ENCODE results near the gene MYL9.

The MYL9 gene

GRCh38 chr20:36540551-36541211, 638 bp upstream of the MYL9 start:
- peak overlapping the region; percentile 5 for H3K27ac ChIP-seq (ENCODE audit: low read depth, low read length)
- peak overlapping the region; percentile 70 for H4K8ac ChIP-seq (ENCODE audit: low read depth, low read length)
- WGBS (ENCODE audit: extremely low coverage, insufficient coverage, low lambda C conversion rate), result no CpG with 5 or more reads among the region's 41 CpGs
- DNase-seq, result peak; percentile 42
- H3K79me2 ChIP-seq (ENCODE audit: control insufficient read depth, insufficient read depth, low read length), result peaks cover 23% of the 10 kb centered on the region
- H4K5ac ChIP-seq (ENCODE audit: low read length), result no peak overlapping the region
- peaks cover 13% of the 10 kb centered on the region for H3K79me1 ChIP-seq (ENCODE audit: low read length)
- peak overlapping the region; percentile 96 for H3K56ac ChIP-seq (ENCODE audit: low read length)
- peak overlapping the region; percentile 84 for H3K9ac ChIP-seq (ENCODE audit: low read length)
- H3K4ac ChIP-seq (ENCODE audit: low read depth, low read length), result peak overlapping the region; percentile 18
- H2BK5ac ChIP-seq (ENCODE audit: low read length), result no peak overlapping the region
- peaks cover 1% of the 10 kb centered on the region for H3K36me3 ChIP-seq (ENCODE audit: control insufficient read depth, insufficient read depth, low read length)
- H3K4me2 ChIP-seq (ENCODE audit: low read length), result peak overlapping the region; percentile 90
- peak overlapping the region; percentile 38 for H3K4me3 ChIP-seq (ENCODE audit: low read length)
- H3K4me1 ChIP-seq (ENCODE audit: control insufficient read depth, low read depth, low read length), result peaks cover 8% of the 10 kb centered on the region
- H2AK5ac ChIP-seq (ENCODE audit: low read length), result no peak overlapping the region
- H3K18ac ChIP-seq (ENCODE audit: low read length), result peak overlapping the region; percentile 31
- no peaks in the 10 kb centered on the region for H3K27me3 ChIP-seq (ENCODE audit: insufficient read depth, low read length, poor library complexity)
- H2BK15ac ChIP-seq (replicated peaks; ENCODE audit: low read depth), result no peak overlapping the region
- H3K23ac ChIP-seq (ENCODE audit: low read length), result peak overlapping the region; percentile 80
- no peak overlapping the region for H2BK120ac ChIP-seq (ENCODE audit: low read depth, low read length)

DNA sequence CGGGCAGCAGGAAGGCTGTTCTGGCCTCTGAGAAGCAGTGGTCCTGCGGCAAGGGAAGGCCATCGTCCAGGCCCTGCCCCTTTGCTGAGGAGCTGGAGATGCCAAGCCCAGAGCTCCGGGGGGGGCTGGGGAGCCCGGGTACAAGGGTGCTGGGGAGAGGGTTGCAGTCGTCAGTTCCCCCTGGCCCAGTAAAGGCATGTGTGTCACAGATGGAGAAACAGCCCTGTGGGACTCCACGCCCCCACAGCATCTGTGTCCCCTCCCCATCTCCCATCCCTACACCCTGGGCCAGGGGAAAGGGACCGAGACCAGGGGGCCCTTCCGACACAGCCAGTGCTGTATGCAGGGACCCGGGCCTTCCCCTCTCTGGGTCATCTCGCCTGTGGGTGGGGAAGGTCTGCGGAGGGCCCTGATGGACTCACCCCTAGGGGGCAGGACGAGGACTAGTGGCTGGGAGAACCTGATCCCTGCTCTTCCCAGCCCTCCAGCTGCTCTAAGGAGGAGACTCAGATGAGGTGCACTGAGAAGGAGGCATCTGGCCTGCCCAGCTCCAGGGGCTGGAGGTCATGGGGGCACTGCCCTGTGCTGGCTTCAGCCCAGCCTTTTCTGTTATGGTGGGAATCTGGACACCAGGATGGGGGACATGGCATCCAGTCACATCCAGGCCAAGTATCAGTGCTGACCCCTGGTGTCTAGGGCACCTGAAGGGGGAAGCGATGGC, 609 bp downstream of the MYL9 start:
- H3K27me3 ChIP-seq (ENCODE audit: insufficient read depth, low read length, poor library complexity), result no peaks in the 10 kb centered on the region
- H3K56ac ChIP-seq (ENCODE audit: low read length), result peak overlapping the region; percentile 96
- H3K79me1 ChIP-seq (ENCODE audit: low read length), result peaks cover 14% of the 10 kb centered on the region
- peaks cover 8% of the 10 kb centered on the region for H3K4me1 ChIP-seq (ENCODE audit: control insufficient read depth, low read depth, low read length)
- H4K8ac ChIP-seq (ENCODE audit: low read depth, low read length), result no peak overlapping the region
- peaks cover 1% of the 10 kb centered on the region for H3K36me3 ChIP-seq (ENCODE audit: control insufficient read depth, insufficient read depth, low read length)
- H2BK15ac ChIP-seq (replicated peaks; ENCODE audit: low read depth), result no peak overlapping the region
- H3K23ac ChIP-seq (ENCODE audit: low read length), result peak overlapping the region; percentile 89
- peak overlapping the region; percentile 75 for H3K4me2 ChIP-seq (ENCODE audit: low read length)
- no peak overlapping the region for H2BK120ac ChIP-seq (ENCODE audit: low read depth, low read length)
- H2AK5ac ChIP-seq (ENCODE audit: low read length), result peak overlapping the region; percentile 85
- H3K4ac ChIP-seq (ENCODE audit: low read depth, low read length), result peak overlapping the region; percentile 70
- peak overlapping the region; percentile 78 for H3K4me3 ChIP-seq (ENCODE audit: low read length)
- DNase-seq, result peak; percentile 83
- H4K5ac ChIP-seq (ENCODE audit: low read length), result no peak overlapping the region
- peaks cover 23% of the 10 kb centered on the region for H3K79me2 ChIP-seq (ENCODE audit: control insufficient read depth, insufficient read depth, low read length)
- H2BK5ac ChIP-seq (ENCODE audit: low read length), result no peak overlapping the region
- H3K9ac ChIP-seq (ENCODE audit: low read length), result peak overlapping the region; percentile 93
- WGBS (ENCODE audit: extremely low coverage, insufficient coverage, low lambda C conversion rate), result no CpG with 5 or more reads among the region's 14 CpGs
- peak overlapping the region; percentile 81 for H3K27ac ChIP-seq (ENCODE audit: low read depth, low read length)
- H3K18ac ChIP-seq (ENCODE audit: low read length), result peak overlapping the region; percentile 81

GRCh38 chr20:36542516-36543183, 1.3 kb downstream of the MYL9 start:
- Histone ChIP-seq H4K5ac (ENCODE audit: low read length) (no peak overlapping the region), H2BK15ac (replicated peaks; ENCODE audit: low read depth) (no peak overlapping the region), H3K79me2 (ENCODE audit: control insufficient read depth, insufficient read depth, low read length) (peaks cover 23% of the 10 kb centered on the region), H3K9ac (ENCODE audit: low read length) (peak overlapping the region; percentile 93), H3K27me3 (ENCODE audit: insufficient read depth, low read length, poor library complexity) (no peaks in the 10 kb centered on the region), H3K4me2 (ENCODE audit: low read length) (peak overlapping the region; percentile 75), H3K27ac (ENCODE audit: low read depth, low read length) (no peak overlapping the region), H3K79me1 (ENCODE audit: low read length) (peaks cover 16% of the 10 kb centered on the region), H3K23ac (ENCODE audit: low read length) (peak overlapping the region; percentile 9), H2BK5ac (ENCODE audit: low read length) (no peak overlapping the region), H2BK120ac (ENCODE audit: low read depth, low read length) (no peak overlapping the region), H3K18ac (ENCODE audit: low read length) (no peak overlapping the region), H3K4ac (ENCODE audit: low read depth, low read length) (no peak overlapping the region), H3K4me3 (ENCODE audit: low read length) (no peak overlapping the region), H4K8ac (ENCODE audit: low read depth, low read length) (no peak overlapping the region), H3K36me3 (ENCODE audit: control insufficient read depth, insufficient read depth, low read length) (peaks cover 1% of the 10 kb centered on the region), H3K56ac (ENCODE audit: low read length) (peak overlapping the region; percentile 96), H3K4me1 (ENCODE audit: control insufficient read depth, low read depth, low read length) (peaks cover 8% of the 10 kb centered on the region), H2AK5ac (ENCODE audit: low read length) (no peak overlapping the region)
- DNase-seq, result no peak
- no CpG with 5 or more reads among the region's 10 CpGs for WGBS (ENCODE audit: extremely low coverage, insufficient coverage, low lambda C conversion rate)

DNA sequence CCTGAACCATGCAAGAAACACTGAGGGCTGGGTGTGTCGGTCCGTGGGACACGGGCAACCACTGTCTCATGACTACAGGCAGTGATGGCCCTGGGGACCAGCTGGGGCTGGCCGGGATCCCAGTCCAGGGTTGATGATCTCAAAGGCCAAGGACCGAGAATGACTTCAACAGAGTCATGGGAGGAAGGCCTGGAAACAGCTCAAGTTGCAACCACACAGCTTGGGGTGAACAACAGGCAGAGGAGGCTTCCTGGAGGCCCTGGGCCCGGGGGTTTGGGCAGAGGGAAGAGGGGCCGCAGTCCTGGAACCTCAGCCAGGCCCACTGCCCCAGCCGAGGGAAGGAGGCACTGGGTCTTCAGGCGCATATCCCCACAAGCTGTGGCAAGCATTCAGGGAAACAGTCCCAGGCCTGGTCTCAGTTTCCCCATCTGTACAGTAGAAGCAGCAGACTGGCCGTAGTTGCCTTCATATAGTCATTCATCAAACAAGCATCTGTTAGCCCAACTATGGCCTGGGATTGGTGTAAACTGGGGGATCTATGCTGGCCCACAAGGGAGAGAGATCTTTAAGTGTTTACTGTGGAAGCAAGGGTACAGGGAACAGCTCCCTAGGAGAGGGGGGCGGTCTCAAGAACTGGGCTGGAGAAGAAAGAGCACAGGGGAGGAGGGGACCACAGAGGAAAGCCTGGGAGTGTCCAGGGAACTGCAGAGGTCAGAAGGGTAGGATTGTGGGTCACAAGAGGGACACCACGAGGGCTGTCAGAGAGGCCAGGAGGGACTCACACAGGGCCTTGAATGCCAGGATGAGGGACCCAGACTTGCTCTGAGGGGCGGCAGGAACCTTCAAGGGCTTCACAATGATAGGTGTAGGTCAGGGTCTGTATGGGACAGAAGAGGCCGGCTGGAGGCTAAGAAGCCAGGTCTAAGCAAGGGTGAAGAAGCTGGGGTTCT, 2.1 kb downstream of the MYL9 start:
- no peak overlapping the region for H3K18ac ChIP-seq (ENCODE audit: low read length)
- H3K79me2 ChIP-seq (ENCODE audit: control insufficient read depth, insufficient read depth, low read length), result peaks cover 23% of the 10 kb centered on the region
- no peak overlapping the region for H3K4me2 ChIP-seq (ENCODE audit: low read length)
- H3K23ac ChIP-seq (ENCODE audit: low read length), result no peak overlapping the region
- peaks cover 8% of the 10 kb centered on the region for H3K4me1 ChIP-seq (ENCODE audit: control insufficient read depth, low read depth, low read length)
- DNase-seq, result no peak
- H3K56ac ChIP-seq (ENCODE audit: low read length), result peak overlapping the region; percentile 96
- H4K5ac ChIP-seq (ENCODE audit: low read length), result no peak overlapping the region
- peaks cover 16% of the 10 kb centered on the region for H3K79me1 ChIP-seq (ENCODE audit: low read length)
- H3K4me3 ChIP-seq (ENCODE audit: low read length), result no peak overlapping the region
- no peak overlapping the region for H2BK120ac ChIP-seq (ENCODE audit: low read depth, low read length)
- peak overlapping the region; percentile 93 for H3K9ac ChIP-seq (ENCODE audit: low read length)
- H2BK15ac ChIP-seq (replicated peaks; ENCODE audit: low read depth), result no peak overlapping the region
- H2AK5ac ChIP-seq (ENCODE audit: low read length), result no peak overlapping the region
- H3K27ac ChIP-seq (ENCODE audit: low read depth, low read length), result no peak overlapping the region
- no CpG with 5 or more reads among the region's 14 CpGs for WGBS (ENCODE audit: extremely low coverage, insufficient coverage, low lambda C conversion rate)
- no peak overlapping the region for H4K8ac ChIP-seq (ENCODE audit: low read depth, low read length)
- H3K4ac ChIP-seq (ENCODE audit: low read depth, low read length), result no peak overlapping the region
- H3K27me3 ChIP-seq (ENCODE audit: insufficient read depth, low read length, poor library complexity), result no peaks in the 10 kb centered on the region
- H3K36me3 ChIP-seq (ENCODE audit: control insufficient read depth, insufficient read depth, low read length), result peaks cover 1% of the 10 kb centered on the region
- H2BK5ac ChIP-seq (ENCODE audit: low read length), result no peak overlapping the region
